Gastrocnemius medialis (tissue), 4 donors: ENCODE measurements around the gene KRT1. TPM values are rescaled to one million over a fixed set of nuclear protein-coding genes. Genes with fewer than 3 reads are reported as not detected.

ENCODE experiments used
- ATAC-seq, 2 donors: fragments of 150-250 bp; one replicate each; pipeline ENCODE4 v1.9.1; 2016
- DNase-seq, 2 donors: peaks; one replicate each; pipeline ENCODE4 v3.0.0-alpha.2; 2019
- H3K27ac ChIP-seq, 4 donors: fragments of 200-600 bp; sonication (generic); 1 replicate in 1 of 4; 2 replicates in 3 of 4; pipeline ENCODE4 v1.5.1; 2016 to 2018; ENCODE audit warnings: mild to moderate bottlenecking in 2 of 4, moderate library complexity in 1 of 4
- H3K27me3 ChIP-seq, 3 donors: fragments of 200-600 bp; sonication (generic) in 2 of 3; 1 replicate in 1 of 3; 2 replicates in 2 of 3; pipeline versions ENCODE4 v1.5.1 to v1.6.0; 2016 to 2019; ENCODE audit warnings: mild to moderate bottlenecking in 1 of 3, moderate library complexity in 1 of 3
- H3K36me3 ChIP-seq, 2 donors: fragments of 200-600 bp; sonication (generic) in 1 of 2; one replicate each; pipeline ENCODE4 v1.5.1; 2017 to 2018
- H3K4me1 ChIP-seq, 2 donors: fragments of 200-600 bp; sonication (generic) in 1 of 2; one replicate each; pipeline ENCODE4 v1.5.1; 2016 to 2017; ENCODE audit warnings: mild to moderate bottlenecking in 2 of 2
- H3K4me3 ChIP-seq, 4 donors: fragments of 200-600 bp; sonication (generic) in 3 of 4; 1 replicate in 1 of 4; 2 replicates in 3 of 4; pipeline ENCODE4 v1.5.1; 2016 to 2019; ENCODE audit warnings: mild to moderate bottlenecking in 2 of 4
- H3K9me3 ChIP-seq, 3 donors: fragments of 200-600 bp; sonication (generic) in 2 of 3; 1 replicate in 1 of 3; 2 replicates in 2 of 3; pipeline ENCODE4 v1.5.1; 2016 to 2019
- POLR2A ChIP-seq, 2 donors: fragments of 450-650 bp; IDR thresholded peaks; one replicate each; pipeline ENCODE4 v1.6.1; 2017; ENCODE audit warnings: antibody characterized with exemption in 2 of 2, mild to moderate bottlenecking in 2 of 2, moderate library complexity in 2 of 2
- in situ Hi-C, 4 donors: fragments of 200-750 bp; cut with MboI; loops; one replicate each; pipeline versions ENCODE4 v1.15.0 to v1.8.0; 2017; ENCODE audit warnings: low sequenced_read_pairs in 4 of 4
- intact Hi-C: fragments of 100-400 bp; cut with DNase I; formaldehyde crosslinking; loops from one replicate; pipeline ENCODE4 v1.15.1; 2023; ENCODE audit warnings: low total_unique reads
- total RNA-seq, 4 donors: library from RNA; depleted of rRNA; stranded (reverse); fragments of >200 nt; gene quantifications; one replicate each; pipeline versions ENCODE4 v1.1.0 to v1.2.3, GENCODE V29; 2016
- TF ChIP-seq, protein P1 (sequence below), 5 experiments: fragments of 450-650 bp in 3 of 5; fragments of 200-600 bp in 2 of 5; sonication (generic) in 2 of 5; IDR thresholded peaks in 4 of 5; conservative IDR thresholded peaks in 1 of 5; 1 replicate in 4 of 5; 2 replicates in 1 of 5; pipeline ENCODE4 v1.5.1; 2016 to 2019; ENCODE audit warnings: antibody characterized with exemption in 5 of 5, mild to moderate bottlenecking in 3 of 5, moderate library complexity in 3 of 5

The KRT1 gene
- total RNA-seq, 4 donors from 2014 or later, result not detected

DNA sequence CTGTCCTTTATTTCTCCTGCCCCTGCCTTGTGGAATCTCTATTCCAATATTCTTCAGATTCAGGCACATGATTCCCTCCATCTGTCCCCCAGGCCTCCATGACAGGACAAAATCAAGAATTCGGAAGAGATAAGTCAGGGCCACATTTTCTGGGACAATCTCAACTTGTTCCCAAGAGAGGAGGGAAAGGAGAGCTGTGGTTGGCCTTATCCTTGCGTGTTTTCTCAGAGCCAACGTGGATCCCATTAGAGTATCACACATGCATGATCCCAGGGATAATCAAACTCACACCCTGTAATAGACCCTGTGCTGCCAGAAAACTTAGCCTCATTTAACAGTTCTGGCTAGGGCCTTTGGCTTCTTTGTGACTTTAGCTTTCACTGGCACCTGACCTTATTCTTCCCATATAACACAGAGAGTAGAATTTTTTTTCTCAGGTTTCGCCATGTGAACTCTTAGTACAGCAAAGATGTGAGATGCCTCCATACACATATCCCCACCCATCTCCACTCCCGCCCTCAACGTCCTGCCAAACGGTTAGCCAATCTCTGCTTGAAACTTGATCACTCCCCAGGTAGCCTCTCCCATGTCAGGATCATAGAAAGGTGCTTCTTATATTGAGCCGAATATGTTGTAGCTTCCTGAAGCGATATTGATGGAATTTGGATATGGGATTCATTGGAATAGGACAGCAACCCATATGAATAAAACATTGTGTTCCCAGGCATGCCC lies 6.7 kb upstream of the KRT1 start:
- no peaks in the 10 kb centered on the region for H3K36me3 ChIP-seq
- ATAC-seq, result no peak
- peaks cover 25 to 30% (median 30%) of the 10 kb centered on the region in 3 donors for H3K27me3 ChIP-seq
- no peaks in the 10 kb centered on the region for H3K9me3 ChIP-seq
- TF ChIP-seq, protein P1, sequence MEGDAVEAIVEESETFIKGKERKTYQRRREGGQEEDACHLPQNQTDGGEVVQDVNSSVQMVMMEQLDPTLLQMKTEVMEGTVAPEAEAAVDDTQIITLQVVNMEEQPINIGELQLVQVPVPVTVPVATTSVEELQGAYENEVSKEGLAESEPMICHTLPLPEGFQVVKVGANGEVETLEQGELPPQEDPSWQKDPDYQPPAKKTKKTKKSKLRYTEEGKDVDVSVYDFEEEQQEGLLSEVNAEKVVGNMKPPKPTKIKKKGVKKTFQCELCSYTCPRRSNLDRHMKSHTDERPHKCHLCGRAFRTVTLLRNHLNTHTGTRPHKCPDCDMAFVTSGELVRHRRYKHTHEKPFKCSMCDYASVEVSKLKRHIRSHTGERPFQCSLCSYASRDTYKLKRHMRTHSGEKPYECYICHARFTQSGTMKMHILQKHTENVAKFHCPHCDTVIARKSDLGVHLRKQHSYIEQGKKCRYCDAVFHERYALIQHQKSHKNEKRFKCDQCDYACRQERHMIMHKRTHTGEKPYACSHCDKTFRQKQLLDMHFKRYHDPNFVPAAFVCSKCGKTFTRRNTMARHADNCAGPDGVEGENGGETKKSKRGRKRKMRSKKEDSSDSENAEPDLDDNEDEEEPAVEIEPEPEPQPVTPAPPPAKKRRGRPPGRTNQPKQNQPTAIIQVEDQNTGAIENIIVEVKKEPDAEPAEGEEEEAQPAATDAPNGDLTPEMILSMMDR (IDR thresholded peaks at IDR 0.05 in 4 of 5, conservative IDR thresholded peaks at IDR 0.05 in 1 of 5), result no peak
- no peak for TF ChIP-seq POLR2A (IDR thresholded peaks at IDR 0.05)
- in situ Hi-C loops (no loop called here), intact Hi-C loops (no loop called here)
- peaks cover 0 to 7% of the 10 kb centered on the region in 2 donors for H3K4me1 ChIP-seq
- DNase-seq, result no peak
- H3K4me3 ChIP-seq, result no peak overlapping the region
- no peak overlapping the region for H3K27ac ChIP-seq

- Histone ChIP-seq H3K4me3 (no peak overlapping the region), H3K9me3 (no peaks in the 10 kb centered on the region), H3K27me3 (peaks cover 18 to 24% (median 21%) of the 10 kb centered on the region in 3 donors), H3K4me1 (peaks cover 0 to 3% of the 10 kb centered on the region in 2 donors), H3K27ac (no peak overlapping the region), H3K36me3 (no peaks in the 10 kb centered on the region)
- intact Hi-C loops (no loop called here), in situ Hi-C loops (no loop called here)
- no peak for DNase-seq
- ATAC-seq, result no peak
- TF ChIP-seq POLR2A (IDR thresholded peaks at IDR 0.05), result no peak
- TF ChIP-seq, protein P1 (IDR thresholded peaks at IDR 0.05 in 4 of 5, conservative IDR thresholded peaks at IDR 0.05 in 1 of 5), result no peak
These were observed 5.9 kb upstream of the KRT1 start for GRCh38 chr12:52686063-52686462.

- Histone ChIP-seq H3K4me3 (no peak overlapping the region), H3K27me3 (peaks cover 12 to 19% (median 15%) of the 10 kb centered on the region in 3 donors), H3K27ac (no peak overlapping the region), H3K36me3 (no peaks in the 10 kb centered on the region), H3K9me3 (no peaks in the 10 kb centered on the region), H3K4me1 (no peaks in the 10 kb centered on the region)
- in situ Hi-C loops (no loop called here), intact Hi-C loops (no loop called here)
- DNase-seq, result no peak
- no peak for ATAC-seq
- TF ChIP-seq POLR2A (IDR thresholded peaks at IDR 0.05), result no peak
- TF ChIP-seq, protein P1 (IDR thresholded peaks at IDR 0.05 in 4 of 5, conservative IDR thresholded peaks at IDR 0.05 in 1 of 5), result no peak
These were observed 5.2 kb upstream of the KRT1 start for GRCh38 chr12:52685406-52685890.

GRCh38 chr12:52684431-52684830 lies 4.2 kb upstream of the KRT1 start:
- intact Hi-C loops, result no loop called here
- H3K27ac ChIP-seq, result no peak overlapping the region
- ATAC-seq, result no peak
- peaks cover 4 to 11% (median 5%) of the 10 kb centered on the region in 3 donors for H3K27me3 ChIP-seq
- H3K9me3 ChIP-seq, result no peaks in the 10 kb centered on the region
- H3K36me3 ChIP-seq, result no peaks in the 10 kb centered on the region
- TF ChIP-seq, protein P1 (IDR thresholded peaks at IDR 0.05 in 4 of 5, conservative IDR thresholded peaks at IDR 0.05 in 1 of 5), result no peak
- TF ChIP-seq POLR2A (IDR thresholded peaks at IDR 0.05), result no peak
- no peak overlapping the region for H3K4me3 ChIP-seq
- in situ Hi-C loops, result no loop called here
- DNase-seq, result no peak
- H3K4me1 ChIP-seq, result no peaks in the 10 kb centered on the region
